OCI-LY1 (cell line): ENCODE data around the gene SEC16A.

ENCODE experiments used
- H2AFZ ChIP-seq: fragments of 200-600 bp; sonication (generic), shearing (Covaris generic); 2 replicates; pipeline ENCODE4 v1.6.0; 2014; ENCODE audit warnings: antibody characterized with exemption, mild to moderate bottlenecking, low read length
- H3F3A ChIP-seq: fragments of 200-600 bp; sonication (generic), shearing (Covaris generic); 2 replicates; pipeline ENCODE4 v1.6.0; 2014; ENCODE audit warnings: mild to moderate bottlenecking, antibody characterized with exemption, low read length, moderate library complexity; ENCODE audit not compliant: insufficient read depth
- H3K27ac ChIP-seq: fragments of 200-600 bp; sonication (generic); 2 replicates; pipeline ENCODE4 v1.5.1; 2014; ENCODE audit warnings: low read length, mixed run types, mild to moderate bottlenecking, low read depth; ENCODE audit not compliant: poor library complexity, severe bottlenecking
- H3K27me3 ChIP-seq: fragments of 200-600 bp; sonication (generic); 2 replicates; pipeline ENCODE4 v1.6.0; 2014; ENCODE audit warnings: antibody characterized with exemption, mild to moderate bottlenecking, low read length, moderate library complexity; ENCODE audit not compliant: insufficient read depth
- H3K36me3 ChIP-seq: fragments of 200-600 bp; sonication (generic); 2 replicates; pipeline ENCODE4 v1.6.1; 2014; ENCODE audit warnings: mild to moderate bottlenecking, antibody characterized with exemption, low read length, moderate library complexity, mixed read lengths; ENCODE audit not compliant: insufficient read depth
- H3K4me1 ChIP-seq: fragments of 200-600 bp; sonication (generic); 2 replicates; pipeline ENCODE4 v1.5.1; 2014; ENCODE audit warnings: mild to moderate bottlenecking, low read length, moderate library complexity; ENCODE audit not compliant: insufficient read depth, severe bottlenecking
- H3K4me2 ChIP-seq: fragments of 200-600 bp; sonication (generic), shearing (Covaris generic); 2 replicates; pipeline ENCODE4 v1.6.1; 2014; ENCODE audit warnings: low read length
- H3K4me3 ChIP-seq: fragments of 200-600 bp; sonication (generic); 2 replicates; pipeline ENCODE4 v1.5.1; 2014; ENCODE audit warnings: low read length, low read depth, mild to moderate bottlenecking, mixed read lengths; ENCODE audit not compliant: poor library complexity, severe bottlenecking
- H3K79me2 ChIP-seq: fragments of 200-600 bp; shearing (Covaris generic); 2 replicates; pipeline ENCODE4 v1.6.1; 2016; ENCODE audit warnings: mixed run types, low read length, mixed read lengths; ENCODE audit not compliant: insufficient read depth
- H3K9ac ChIP-seq: fragments of 200-600 bp; sonication (generic), shearing (Covaris generic); 2 replicates; pipeline ENCODE4 v1.6.1; 2014; ENCODE audit warnings: mild to moderate bottlenecking, low read length, mixed read lengths
- H3K9me2 ChIP-seq: fragments of 200-600 bp; sonication (generic), shearing (Covaris generic); 2 replicates; pipeline ENCODE4 v1.6.1; 2014; ENCODE audit warnings: low read depth, mild to moderate bottlenecking, low read length, mixed read lengths
- H3K9me3 ChIP-seq: fragments of 200-600 bp; shearing (Covaris generic); 2 replicates; pipeline ENCODE4 v1.6.1; 2014; ENCODE audit warnings: low read length, mixed read lengths
- H4K20me1 ChIP-seq: fragments of 200-600 bp; sonication (generic), shearing (Covaris generic); 2 replicates; pipeline ENCODE4 v1.6.0; 2016; ENCODE audit warnings: mild to moderate bottlenecking, low read length; ENCODE audit not compliant: insufficient read depth
- EZH2 ChIP-seq: fragments of 200-600 bp; sonication (generic), shearing (Covaris generic); IDR thresholded peaks from 2 replicates; pipeline ENCODE4 v1.8.0; 2017; ENCODE audit warnings: borderline replicate concordance, mixed run types, mild to moderate bottlenecking, antibody characterized with exemption, low read length, moderate library complexity, mixed read lengths
- TF ChIP-seq, protein P1 (sequence below): fragments of 200-600 bp; sonication (generic), shearing (Covaris generic); IDR thresholded peaks from 2 replicates; pipeline ENCODE4 v1.5.1; 2017; ENCODE audit warnings: mild to moderate bottlenecking, antibody characterized with exemption, low read length, moderate library complexity, mixed read lengths

The SEC16A gene

DNA sequence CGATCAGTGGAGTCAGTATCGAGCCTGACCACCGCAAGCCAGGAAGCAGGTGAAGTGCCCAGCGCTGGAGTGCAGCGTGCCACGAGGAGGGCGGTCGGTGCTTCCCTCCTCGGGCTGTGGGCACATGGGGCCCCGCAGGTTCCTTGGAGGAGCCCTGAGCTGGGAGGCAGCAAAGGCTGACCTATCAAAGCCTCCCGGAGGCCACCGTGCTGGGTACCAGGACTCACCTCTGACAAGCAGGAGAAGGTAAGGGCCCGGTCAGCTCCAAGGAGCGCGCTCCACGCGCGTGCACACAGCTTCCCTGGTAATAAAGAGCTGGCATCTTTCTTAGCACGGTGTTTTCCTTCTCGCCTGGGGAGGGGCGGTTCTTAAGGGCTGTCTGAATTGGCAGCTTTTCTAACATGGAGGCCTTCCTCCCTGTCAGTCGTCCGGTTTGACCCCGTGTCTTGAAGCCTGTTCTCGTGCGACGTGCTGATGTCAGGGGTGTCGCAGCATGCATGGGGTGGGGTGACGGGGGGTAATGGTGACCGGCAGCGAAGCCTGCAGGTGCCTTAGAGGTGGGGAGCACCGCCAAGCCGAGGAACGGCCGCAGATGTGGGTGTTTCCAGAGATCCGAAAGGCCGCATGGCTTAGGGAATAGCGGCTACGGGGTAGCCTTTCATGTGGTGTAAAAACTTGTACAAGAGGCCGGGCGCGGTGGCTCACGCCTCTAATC is 59.3 kb downstream of the SEC16A start:
- Histone ChIP-seq H3K9me2 (no peaks in the 10 kb centered on the region), H3F3A (no peaks in the 10 kb centered on the region), H3K4me2 (no peak overlapping the region), H3K79me2 (no peaks in the 10 kb centered on the region), H3K9me3 (no peaks in the 10 kb centered on the region), H3K4me3 (no peak overlapping the region), H3K27ac (no peak overlapping the region), H2AFZ (no peak overlapping the region), H3K27me3 (no peaks in the 10 kb centered on the region), H4K20me1 (no peaks in the 10 kb centered on the region), H3K36me3 (peaks cover 63% of the 10 kb centered on the region), H3K4me1 (no peaks in the 10 kb centered on the region), H3K9ac (no peak overlapping the region)
- TF ChIP-seq EZH2, result no peak
- TF ChIP-seq, protein P1, sequence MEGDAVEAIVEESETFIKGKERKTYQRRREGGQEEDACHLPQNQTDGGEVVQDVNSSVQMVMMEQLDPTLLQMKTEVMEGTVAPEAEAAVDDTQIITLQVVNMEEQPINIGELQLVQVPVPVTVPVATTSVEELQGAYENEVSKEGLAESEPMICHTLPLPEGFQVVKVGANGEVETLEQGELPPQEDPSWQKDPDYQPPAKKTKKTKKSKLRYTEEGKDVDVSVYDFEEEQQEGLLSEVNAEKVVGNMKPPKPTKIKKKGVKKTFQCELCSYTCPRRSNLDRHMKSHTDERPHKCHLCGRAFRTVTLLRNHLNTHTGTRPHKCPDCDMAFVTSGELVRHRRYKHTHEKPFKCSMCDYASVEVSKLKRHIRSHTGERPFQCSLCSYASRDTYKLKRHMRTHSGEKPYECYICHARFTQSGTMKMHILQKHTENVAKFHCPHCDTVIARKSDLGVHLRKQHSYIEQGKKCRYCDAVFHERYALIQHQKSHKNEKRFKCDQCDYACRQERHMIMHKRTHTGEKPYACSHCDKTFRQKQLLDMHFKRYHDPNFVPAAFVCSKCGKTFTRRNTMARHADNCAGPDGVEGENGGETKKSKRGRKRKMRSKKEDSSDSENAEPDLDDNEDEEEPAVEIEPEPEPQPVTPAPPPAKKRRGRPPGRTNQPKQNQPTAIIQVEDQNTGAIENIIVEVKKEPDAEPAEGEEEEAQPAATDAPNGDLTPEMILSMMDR, result no peak

GRCh38 chr9:136422876-136423275 is 60.0 kb downstream of the SEC16A start:
- H3K9me2 ChIP-seq, result no peaks in the 10 kb centered on the region
- no peaks in the 10 kb centered on the region for H3K4me1 ChIP-seq
- H3K4me2 ChIP-seq, result no peak overlapping the region
- H3F3A ChIP-seq, result no peaks in the 10 kb centered on the region
- H3K9ac ChIP-seq, result no peak overlapping the region
- H2AFZ ChIP-seq, result no peak overlapping the region
- no peaks in the 10 kb centered on the region for H3K9me3 ChIP-seq
- H3K27ac ChIP-seq, result no peak overlapping the region
- H4K20me1 ChIP-seq, result no peaks in the 10 kb centered on the region
- H3K4me3 ChIP-seq, result no peak overlapping the region
- no peaks in the 10 kb centered on the region for H3K27me3 ChIP-seq
- TF ChIP-seq EZH2, result no peak
- TF ChIP-seq, protein P1, result no peak
- peaks cover 70% of the 10 kb centered on the region for H3K36me3 ChIP-seq
- H3K79me2 ChIP-seq, result no peaks in the 10 kb centered on the region

DNA sequence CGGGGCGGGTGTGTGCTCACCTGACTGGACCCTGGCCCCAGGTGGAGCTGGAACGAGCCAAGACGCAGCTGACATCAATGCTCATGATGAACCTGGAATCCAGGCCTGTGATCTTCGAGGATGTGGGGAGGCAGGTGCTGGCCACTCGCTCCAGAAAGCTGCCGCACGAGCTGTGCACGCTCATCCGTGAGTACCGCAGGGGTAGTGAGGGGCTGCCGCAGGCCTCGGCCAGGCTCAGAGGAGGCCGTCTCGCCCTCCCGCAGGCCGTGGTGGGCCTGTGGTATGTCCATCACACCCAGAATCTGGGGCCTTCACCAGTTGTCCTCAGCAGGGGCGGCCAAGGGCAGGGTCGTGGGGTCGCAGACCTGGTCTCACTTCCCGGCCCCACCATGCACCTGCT is 61.0 kb downstream of the SEC16A start:
- Histone ChIP-seq H3K36me3 (peaks cover 77% of the 10 kb centered on the region), H3K4me1 (no peaks in the 10 kb centered on the region), H3F3A (no peaks in the 10 kb centered on the region), H2AFZ (no peak overlapping the region), H3K4me3 (no peak overlapping the region), H3K4me2 (no peak overlapping the region), H3K9me3 (no peaks in the 10 kb centered on the region), H3K27ac (no peak overlapping the region), H3K27me3 (no peaks in the 10 kb centered on the region), H3K9me2 (no peaks in the 10 kb centered on the region), H3K9ac (no peak overlapping the region), H4K20me1 (no peaks in the 10 kb centered on the region), H3K79me2 (no peaks in the 10 kb centered on the region)
- TF ChIP-seq, protein P1, result no peak
- TF ChIP-seq EZH2, result no peak
